KMS-11 (cell line): ENCODE results near the gene DBN1.

Source experiments
- H2AFZ ChIP-seq: fragments of 200-600 bp; sonication (generic); 2 replicates; pipeline ENCODE4 v1.6.1; 2016; ENCODE audit warnings: antibody characterized with exemption, mixed run types, low read depth
- H3K27ac ChIP-seq: fragments of 200-600 bp; sonication (generic); 2 replicates; pipeline ENCODE4 v1.6.1; 2016; ENCODE audit warnings: mild to moderate bottlenecking, mixed run types
- H3K27me3 ChIP-seq: fragments of 200-600 bp; sonication (generic); 2 replicates; pipeline ENCODE4 v1.6.1; 2017; ENCODE audit warnings: mild to moderate bottlenecking, low read depth, mixed run types, moderate library complexity; ENCODE audit not compliant: insufficient read depth
- H3K36me3 ChIP-seq: fragments of 200-600 bp; sonication (generic); 2 replicates; pipeline ENCODE4 v1.6.1; 2017; ENCODE audit warnings: mild to moderate bottlenecking, mixed run types; ENCODE audit not compliant: insufficient read depth
- H3K4me1 ChIP-seq: fragments of 200-600 bp; sonication (generic); 2 replicates; pipeline ENCODE4 v1.6.1; 2016; ENCODE audit warnings: mild to moderate bottlenecking, low read depth, mixed run types; ENCODE audit not compliant: poor library complexity, severe bottlenecking
- H3K4me2 ChIP-seq: fragments of 200-600 bp; sonication (generic); 2 replicates; pipeline ENCODE4 v1.7.0; 2016; ENCODE audit warnings: mild to moderate bottlenecking, mixed run types
- H3K4me3 ChIP-seq: fragments of 200-600 bp; sonication (generic); IDR thresholded peaks from 2 replicates; pipeline ENCODE4 v1.6.1; 2017; ENCODE audit warnings: low read depth, low read length, mixed read lengths; ENCODE audit not compliant: insufficient read depth
- H3K79me2 ChIP-seq: fragments of 200-600 bp; sonication (generic); 2 replicates; pipeline ENCODE4 v1.6.1; 2016; ENCODE audit warnings: low read depth, mixed run types; ENCODE audit not compliant: insufficient read depth
- H3K9ac ChIP-seq: fragments of 200-600 bp; sonication (generic); 2 replicates; pipeline ENCODE4 v1.6.1; 2016; ENCODE audit warnings: mild to moderate bottlenecking, mixed run types
- H4K20me1 ChIP-seq: fragments of 200-600 bp; sonication (generic); 2 replicates; pipeline ENCODE4 v1.6.1; 2016; ENCODE audit warnings: mild to moderate bottlenecking, mixed run types; ENCODE audit not compliant: insufficient read depth
- CTCF ChIP-seq: fragments of 200-600 bp; sonication (generic); conservative IDR thresholded peaks from 2 replicates; pipeline ENCODE4 v1.6.1; 2017; ENCODE audit warnings: low read depth, mild to moderate bottlenecking, antibody characterized with exemption, low read length, moderate library complexity, mixed read lengths

Gene DBN1

GRCh38 chr5:177438468-177438867 is 35.0 kb downstream of the DBN1 start:
- Histone ChIP-seq H3K27ac (no peak overlapping the region), H3K4me1 (peaks cover under 1% of the 10 kb centered on the region), H3K4me3 (no peak overlapping the region), H3K79me2 (no peaks in the 10 kb centered on the region), H3K27me3 (no peaks in the 10 kb centered on the region), H4K20me1 (no peaks in the 10 kb centered on the region), H3K4me2 (no peak overlapping the region), H3K9ac (no peak overlapping the region), H2AFZ (no peak overlapping the region), H3K36me3 (no peaks in the 10 kb centered on the region)
- TF ChIP-seq CTCF = no peak

DNA sequence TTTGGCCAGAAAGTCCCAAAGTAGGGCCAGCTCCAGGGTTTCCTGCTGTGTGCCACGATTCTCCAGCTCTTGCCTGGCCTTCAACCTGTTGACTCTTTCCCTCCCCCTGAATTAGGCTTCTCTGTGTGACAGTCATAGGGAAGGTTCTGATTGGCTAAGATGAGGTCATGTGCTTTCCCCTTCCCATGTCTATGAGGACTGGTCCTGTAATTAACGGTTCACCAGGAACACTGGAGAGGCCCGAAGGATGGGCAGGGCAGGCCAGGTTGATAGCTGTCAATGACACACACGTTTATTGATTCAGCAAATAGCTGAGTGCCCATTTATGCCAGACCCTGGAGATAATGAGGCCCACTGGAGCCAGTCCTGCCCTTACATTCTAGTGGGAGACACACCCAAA is 35.8 kb downstream of the DBN1 start:
- Histone ChIP-seq H3K36me3 (no peaks in the 10 kb centered on the region), H3K4me3 (no peak overlapping the region), H4K20me1 (no peaks in the 10 kb centered on the region), H3K79me2 (no peaks in the 10 kb centered on the region), H3K4me1 (peaks cover 4% of the 10 kb centered on the region), H3K9ac (no peak overlapping the region), H3K27ac (no peak overlapping the region), H3K27me3 (no peaks in the 10 kb centered on the region), H2AFZ (no peak overlapping the region), H3K4me2 (no peak overlapping the region)
- TF ChIP-seq CTCF = no peak

DNA sequence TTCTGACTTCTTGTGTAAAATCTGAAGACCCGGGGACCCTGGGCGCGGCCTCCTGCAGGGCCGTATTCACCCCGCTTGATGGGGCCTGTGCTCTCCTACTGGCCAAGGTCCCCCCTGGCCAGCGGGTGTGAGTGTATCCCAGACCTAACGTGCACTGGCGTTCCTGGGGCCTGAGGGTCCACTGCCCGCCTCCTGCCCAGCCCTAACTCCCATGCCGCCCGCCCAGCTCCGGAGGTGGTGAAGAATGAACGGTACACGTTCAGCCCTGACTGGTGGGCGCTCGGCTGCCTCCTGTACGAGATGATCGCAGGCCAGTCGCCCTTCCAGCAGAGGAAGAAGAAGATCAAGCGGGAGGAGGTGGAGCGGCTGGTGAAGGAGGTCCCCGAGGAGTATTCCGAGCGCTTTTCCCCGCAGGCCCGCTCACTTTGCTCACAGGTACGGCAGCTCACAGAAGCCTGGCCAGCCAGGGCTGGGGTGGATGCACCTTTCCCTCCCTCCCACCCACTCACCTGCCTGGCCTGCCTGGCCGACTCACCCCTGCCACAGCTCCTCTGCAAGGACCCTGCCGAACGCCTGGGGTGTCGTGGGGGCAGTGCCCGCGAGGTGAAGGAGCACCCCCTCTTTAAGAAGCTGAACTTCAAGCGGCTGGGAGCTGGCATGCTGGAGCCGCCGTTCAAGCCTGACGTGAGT is 37.4 kb downstream of the DBN1 start:
- Histone ChIP-seq H3K4me3 (no peak overlapping the region), H3K27me3 (no peaks in the 10 kb centered on the region), H2AFZ (no peak overlapping the region), H4K20me1 (no peaks in the 10 kb centered on the region), H3K79me2 (no peaks in the 10 kb centered on the region), H3K4me2 (no peak overlapping the region), H3K36me3 (no peaks in the 10 kb centered on the region), H3K9ac (no peak overlapping the region), H3K27ac (no peak overlapping the region), H3K4me1 (peaks cover 19% of the 10 kb centered on the region)
- TF ChIP-seq CTCF = no peak

DNA sequence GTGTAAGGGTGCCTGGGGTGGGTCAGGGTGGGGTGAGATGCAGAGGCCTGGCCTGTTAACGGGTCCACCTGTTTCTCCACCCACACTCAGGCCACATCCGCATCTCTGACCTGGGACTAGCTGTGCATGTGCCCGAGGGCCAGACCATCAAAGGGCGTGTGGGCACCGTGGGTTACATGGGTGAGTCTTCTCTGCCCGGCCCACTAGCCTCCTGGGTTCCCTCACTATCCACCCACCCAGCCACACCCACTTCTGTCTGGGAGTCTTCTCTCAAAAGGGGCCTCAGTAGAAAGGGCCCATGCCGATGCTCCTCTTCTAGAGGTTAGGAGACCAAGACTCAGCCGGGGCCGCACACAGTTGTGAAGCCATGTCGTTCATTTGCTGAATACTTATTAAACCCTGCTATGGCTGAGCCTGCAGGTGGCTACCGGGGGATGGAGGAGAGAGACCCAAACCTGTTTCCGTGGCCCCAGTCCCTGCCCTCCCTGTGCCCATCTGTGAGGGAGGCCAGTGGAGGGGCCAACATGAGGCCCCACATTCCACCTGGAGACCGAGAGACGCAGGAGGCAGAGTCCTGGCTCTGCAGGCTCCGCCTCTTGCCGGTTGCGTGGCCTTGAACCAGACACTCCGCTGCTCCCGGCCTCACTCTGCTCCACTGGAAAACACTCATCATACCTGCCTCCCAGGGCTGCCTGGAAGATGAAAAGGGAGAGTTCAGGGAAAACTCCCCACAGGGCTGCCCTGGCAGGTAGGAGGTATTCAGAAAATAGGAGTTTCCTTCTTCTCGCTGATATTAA is 38.3 kb downstream of the DBN1 start:
- Histone ChIP-seq H3K9ac (no peak overlapping the region), H3K27me3 (no peaks in the 10 kb centered on the region), H3K4me2 (no peak overlapping the region), H2AFZ (no peak overlapping the region), H3K79me2 (no peaks in the 10 kb centered on the region), H4K20me1 (no peaks in the 10 kb centered on the region), H3K27ac (no peak overlapping the region), H3K4me3 (no peak overlapping the region), H3K4me1 (peaks cover 28% of the 10 kb centered on the region), H3K36me3 (no peaks in the 10 kb centered on the region)
- no peak for TF ChIP-seq CTCF
